Natural killer cell (primary cell): ENCODE measurements around the gene WDR17. TPM values are rescaled to one million over a fixed set of nuclear protein-coding genes. Genes with fewer than 3 reads are reported as not detected.

ENCODE experiments used
- ATAC-seq, 3 donors: fragments of 150-1000 bp in 2 of 3; fragments of 200-7000 bp in 1 of 3; cut with Tn5 transposase; 1 replicate in 1 of 3; 2 replicates in 2 of 3; pipeline ENCODE4 v1.10.0; 2021; ENCODE audit warnings: mild to moderate bottlenecking in 2 of 3, moderate library complexity in 2 of 3
- DNase-seq, 2 donors: peaks; one replicate each; pipeline versions ENCODE4 v3.0.0 to v3.0.0-alpha.2; 2013 to 2021; ENCODE audit warnings: mixed read lengths in 1 of 2
- H3K27ac ChIP-seq: one replicate; pipeline ENCODE4 v1.5.1; 2013; ENCODE audit warnings: mild to moderate bottlenecking, low read length
- H3K27me3 ChIP-seq: one replicate; pipeline ENCODE4 v1.6.1; 2013; ENCODE audit warnings: low read length; ENCODE audit not compliant: control insufficient read depth, insufficient read depth
- H3K36me3 ChIP-seq: one replicate; pipeline ENCODE4 v1.6.1; 2013; ENCODE audit warnings: low read length; ENCODE audit not compliant: control insufficient read depth, insufficient read depth
- H3K4me1 ChIP-seq: one replicate; pipeline ENCODE4 v1.6.1; 2013; ENCODE audit warnings: low read length; ENCODE audit not compliant: control insufficient read depth, insufficient read depth
- H3K4me3 ChIP-seq: one replicate; pipeline ENCODE4 v1.5.1; 2013; ENCODE audit warnings: low read length
- H3K9me3 ChIP-seq: one replicate; pipeline ENCODE4 v1.6.1; 2013; ENCODE audit warnings: low read length; ENCODE audit not compliant: control insufficient read depth, insufficient read depth
- H3K27ac Mint-ChIP-seq, 2 donors: one replicate each; pipeline ENCODE4 v1.8.0; 2022; ENCODE audit warnings: mild to moderate bottlenecking in 2 of 2, mixed read lengths in 2 of 2, moderate library complexity in 1 of 2
- H3K27me3 Mint-ChIP-seq, 2 donors: one replicate each; pipeline ENCODE4 v1.8.0; 2022; ENCODE audit warnings: low read depth in 2 of 2, mixed read lengths in 2 of 2
- H3K36me3 Mint-ChIP-seq: one replicate; pipeline ENCODE4 v1.8.0; 2022; ENCODE audit warnings: mixed read lengths
- H3K4me1 Mint-ChIP-seq, 2 donors: one replicate each; pipeline ENCODE4 v1.8.0; 2022; ENCODE audit warnings: mixed read lengths in 2 of 2
- H3K4me3 Mint-ChIP-seq: one replicate; pipeline ENCODE4 v1.8.0; 2022; ENCODE audit warnings: mild to moderate bottlenecking, moderate library complexity, mixed read lengths
- H3K9me3 Mint-ChIP-seq, 2 donors: one replicate each; pipeline ENCODE4 v1.8.0; 2022; ENCODE audit warnings: mixed read lengths in 2 of 2
- CTCF ChIP-seq: fragments of 200-600 bp; IDR thresholded peaks from one replicate; pipeline ENCODE4 v1.8.0; 2022; ENCODE audit warnings: antibody characterized with exemption
- WGBS: methylation state at CpG from one replicate; pipeline ENCODE4 v1.1.7; 2013; ENCODE audit warnings: missing lambda C conversion rate; ENCODE audit not compliant: insufficient coverage; 5-methylcytosine and 5-hydroxymethylcytosine counted together
- intact Hi-C: fragments of 100-400 bp; cut with micrococcal nuclease; formaldehyde crosslinking; loops from one replicate; pipeline ENCODE4 v1.14.2; 2022
- total RNA-seq, 4 donors: library from RNA; stranded (reverse); fragments of 120-200 nt in 1 of 4; gene quantifications; one replicate each; pipeline versions ENCODE4 v1.2.3 to v1.2.4, GENCODE V29; 2013 to 2022

The WDR17 gene
- total RNA-seq, 3 donors from 2014 or later (not counting 1 experiment from before 2014, with no cell fraction given): 0.07 to 0.38 (median 0.12) TPM

DNA sequence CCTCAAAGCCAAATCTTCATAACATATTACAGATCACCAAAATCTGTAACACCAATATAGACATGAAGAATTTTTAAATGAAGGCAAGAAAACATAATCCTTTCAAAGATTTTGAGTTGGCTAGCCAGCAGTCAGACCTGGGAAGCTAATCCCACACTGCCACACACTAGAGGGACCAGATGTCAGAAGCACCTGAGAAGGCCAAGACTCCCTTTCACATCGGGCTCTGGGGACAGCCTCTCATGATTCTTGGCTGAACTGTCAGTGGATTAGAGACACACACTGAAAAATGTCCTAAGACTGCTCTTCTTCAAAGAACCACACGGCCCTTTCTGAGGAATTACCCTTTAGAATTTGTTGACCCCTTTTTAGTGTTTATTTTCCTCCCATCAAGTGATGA is 157.9 kb downstream of the WDR17 start:
- H3K27me3 Mint-ChIP-seq: no peaks in the 10 kb centered on the region
- no peaks in the 10 kb centered on the region for H3K4me1 Mint-ChIP-seq
- WGBS: 85% methylated on average over 2 of the region's 2 CpGs
- H3K4me3 ChIP-seq: no peak overlapping the region
- TF ChIP-seq CTCF: no peak
- H3K4me3 Mint-ChIP-seq: no peak overlapping the region
- H3K36me3 ChIP-seq: no peaks in the 10 kb centered on the region
- intact Hi-C loops: no loop called here
- H3K4me1 ChIP-seq: no peaks in the 10 kb centered on the region
- DNase-seq: no peak
- no peaks in the 10 kb centered on the region for H3K36me3 Mint-ChIP-seq
- H3K27ac Mint-ChIP-seq: no peak overlapping the region
- ATAC-seq: no peak
- no peak overlapping the region for H3K27ac ChIP-seq
- H3K9me3 Mint-ChIP-seq: no peaks in the 10 kb centered on the region
- peaks cover 2% of the 10 kb centered on the region for H3K27me3 ChIP-seq
- H3K9me3 ChIP-seq: no peaks in the 10 kb centered on the region

DNA sequence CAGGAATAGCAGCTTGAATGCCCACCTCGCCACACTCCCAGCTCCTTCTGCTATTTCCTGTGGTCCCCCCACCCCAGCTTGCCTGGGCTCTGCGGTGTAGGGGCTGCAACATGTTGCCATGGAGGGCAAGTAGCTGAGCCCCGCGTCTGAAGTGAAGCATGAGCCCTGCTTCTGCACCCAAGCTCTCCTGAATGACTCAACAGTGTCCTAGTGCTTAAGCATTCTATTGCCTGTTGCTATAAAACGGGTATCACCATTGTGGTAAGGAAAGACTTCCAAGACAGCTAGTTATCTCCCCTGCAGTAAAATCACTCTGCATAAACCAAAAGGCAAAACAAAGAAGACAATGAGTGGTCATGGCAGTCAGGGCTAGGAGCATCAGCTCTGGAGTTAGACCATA is 161.1 kb downstream of the WDR17 start:
- 78% methylated on average over 5 of the region's 5 CpGs for WGBS
- Mint-ChIP-seq H3K4me3 (no peak overlapping the region), H3K9me3 (no peaks in the 10 kb centered on the region), H3K4me1 (no peaks in the 10 kb centered on the region), H3K27me3 (peaks cover 0 to 2% of the 10 kb centered on the region in 2 donors), H3K36me3 (no peaks in the 10 kb centered on the region), H3K27ac (no peak overlapping the region)
- H3K9me3 ChIP-seq: no peaks in the 10 kb centered on the region
- ATAC-seq (no peak), DNase-seq (no peak)
- intact Hi-C loops: no loop called here
- no peak overlapping the region for H3K4me3 ChIP-seq
- no peak for TF ChIP-seq CTCF
- H3K4me1 ChIP-seq: no peaks in the 10 kb centered on the region
- peaks cover 2% of the 10 kb centered on the region for H3K27me3 ChIP-seq
- no peaks in the 10 kb centered on the region for H3K36me3 ChIP-seq
- H3K27ac ChIP-seq: no peak overlapping the region

- Histone ChIP-seq H3K27me3 (peaks cover 2% of the 10 kb centered on the region), H3K9me3 (no peaks in the 10 kb centered on the region), H3K27ac (no peak overlapping the region), H3K4me1 (no peaks in the 10 kb centered on the region), H3K36me3 (no peaks in the 10 kb centered on the region), H3K4me3 (no peak overlapping the region)
- Mint-ChIP-seq H3K4me3 (no peak overlapping the region), H3K4me1 (no peaks in the 10 kb centered on the region), H3K9me3 (no peaks in the 10 kb centered on the region), H3K27ac (no peak overlapping the region), H3K27me3 (peaks cover 0 to 6% of the 10 kb centered on the region in 2 donors), H3K36me3 (no peaks in the 10 kb centered on the region)
- TF ChIP-seq CTCF: no peak
- DNase-seq (no peak), ATAC-seq (no peak)
- intact Hi-C loops: no loop called here
- WGBS: 69% methylated on average over 4 of the region's 4 CpGs
Measured at GRCh38 chr4:176229645-176230044, 164.0 kb downstream of the WDR17 start.

Other genes starting within 250 kb of the WDR17 start
- gene SPATA4, start 129.7 kb downstream of the WDR17 start, total RNA-seq: not detected
- gene ASB5, start 203.4 kb downstream of the WDR17 start, total RNA-seq: not detected